SU-DHL-6 (cell line): ENCODE measurements around the gene IPPK.

Experiments used
- H2AFZ ChIP-seq: fragments of 200-600 bp; sonication (generic); 2 replicates; pipeline ENCODE4 v1.6.1; 2014; ENCODE audit warnings: low read depth, mild to moderate bottlenecking, moderate library complexity, mixed read lengths, antibody characterized with exemption, low read length; ENCODE audit not compliant: severe bottlenecking
- H3F3A ChIP-seq: fragments of 200-600 bp; shearing (Covaris generic); 2 replicates; pipeline ENCODE4 v1.6.0; 2016; ENCODE audit warnings: antibody characterized with exemption, mild to moderate bottlenecking; ENCODE audit not compliant: insufficient read depth
- H3K27ac ChIP-seq: fragments of 200-600 bp; sonication (generic); 2 replicates; pipeline ENCODE4 v1.5.1; 2016; ENCODE audit warnings: low read depth, mild to moderate bottlenecking, low read length, moderate library complexity, mixed read lengths
- H3K27me3 ChIP-seq: fragments of 200-600 bp; sonication (generic), shearing (Covaris generic); 2 replicates; pipeline ENCODE4 v1.6.0; 2014; ENCODE audit warnings: mild to moderate bottlenecking, low read length
- H3K36me3 ChIP-seq: fragments of 200-600 bp; sonication (generic); 2 replicates; pipeline ENCODE4 v1.6.1; 2014; ENCODE audit warnings: mild to moderate bottlenecking, low read length, mixed read lengths
- H3K4me2 ChIP-seq: fragments of 300-600, 200-600 bp; shearing (Covaris generic), sonication (generic); 2 replicates; pipeline ENCODE4 v1.6.0; 2014; ENCODE audit warnings: low read length, low read depth, mild to moderate bottlenecking; ENCODE audit not compliant: poor library complexity, severe bottlenecking
- H3K4me3 ChIP-seq: fragments of 200-600 bp; sonication (generic); 2 replicates; pipeline ENCODE4 v1.5.1; 2014; ENCODE audit warnings: antibody characterized with exemption, low read length, mild to moderate bottlenecking, mixed read lengths; ENCODE audit not compliant: insufficient read depth, poor library complexity, severe bottlenecking
- H3K79me2 ChIP-seq: fragments of 200-600 bp; sonication (generic); 2 replicates; pipeline ENCODE4 v1.6.1; 2014; ENCODE audit warnings: mild to moderate bottlenecking, low read length, moderate library complexity; ENCODE audit not compliant: insufficient read depth
- H3K9ac ChIP-seq: fragments of 200-600 bp; sonication (generic); 2 replicates; pipeline ENCODE4 v1.7.0; 2014; ENCODE audit warnings: mild to moderate bottlenecking, low read length
- H3K9me2 ChIP-seq: fragments of 200-600 bp; sonication (generic); replicated peaks from 2 replicates; pipeline ENCODE4 v1.6.1; 2014; ENCODE audit warnings: low read length; ENCODE audit not compliant: insufficient read depth
- H3K9me3 ChIP-seq: fragments of 200-600 bp; sonication (generic); 2 replicates; pipeline ENCODE4 v1.6.1; 2014; ENCODE audit warnings: low read length, mixed read lengths; ENCODE audit not compliant: insufficient read depth
- H4K20me1 ChIP-seq: fragments of 200-600 bp; sonication (generic); 2 replicates; pipeline ENCODE4 v1.6.1; 2014; ENCODE audit warnings: low read depth, mild to moderate bottlenecking, antibody characterized with exemption, low read length, moderate library complexity, mixed read lengths
- EZH2phosphoT487 ChIP-seq: fragments of 200-600 bp; sonication (generic), shearing (Covaris generic); conservative IDR thresholded peaks from 2 replicates; pipeline ENCODE4 v1.6.1; 2018; ENCODE audit warnings: mild to moderate bottlenecking, antibody characterized with exemption, low read length, moderate library complexity, mixed read lengths
- TF ChIP-seq, protein P1 (sequence below): fragments of 200-600 bp; sonication (generic); IDR thresholded peaks from one replicate; pipeline ENCODE4 v1.5.1; 2017; ENCODE audit warnings: antibody characterized with exemption, mild to moderate bottlenecking, low read length, moderate library complexity; ENCODE audit not compliant: insufficient read depth, poor library complexity, severe bottlenecking

Gene IPPK

DNA sequence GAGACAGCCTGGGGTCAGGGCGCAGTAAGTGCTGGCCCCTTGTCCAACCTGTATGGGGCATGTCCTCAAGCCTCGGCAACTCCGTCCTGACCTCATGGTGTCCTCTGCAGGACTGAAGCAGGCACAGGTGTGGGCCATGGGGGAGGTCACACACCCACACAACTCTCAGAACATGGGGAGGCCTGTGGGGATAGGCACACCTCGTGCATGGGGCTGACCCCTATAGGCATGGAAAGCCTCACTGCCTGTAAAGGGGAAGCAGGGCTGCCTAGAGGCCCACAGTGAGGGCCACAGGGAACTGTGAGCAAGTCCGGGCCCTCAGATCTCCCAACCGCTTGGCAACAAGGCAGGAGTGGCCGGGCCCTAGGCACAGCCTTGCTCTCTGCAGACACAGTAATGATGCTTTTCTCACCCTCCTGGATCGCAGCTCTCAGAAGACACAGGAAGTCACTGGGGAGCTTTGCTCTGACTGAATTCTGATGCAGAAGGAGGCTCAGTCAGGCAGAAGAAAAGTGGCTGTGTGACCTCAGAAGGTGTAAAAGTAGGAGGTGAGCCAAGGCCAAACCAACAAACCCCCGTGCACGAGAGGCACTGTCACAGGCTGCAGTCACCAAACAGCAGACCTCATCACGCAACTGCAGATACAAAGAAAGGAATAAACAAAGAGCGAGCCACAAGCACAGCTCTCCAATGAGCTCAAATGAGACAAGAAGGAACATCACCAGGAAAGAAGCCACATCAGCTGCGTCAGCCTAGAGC lies 5.4 kb downstream of the IPPK start:
- Histone ChIP-seq H3K4me2 (no peak overlapping the region), H3K4me3 (no peak overlapping the region), H4K20me1 (no peaks in the 10 kb centered on the region; the same call in 1 of the 2 replicates), H2AFZ (no peak overlapping the region), H3K9me3 (no peaks in the 10 kb centered on the region), H3K27me3 (no peaks in the 10 kb centered on the region), H3K79me2 (peaks cover 94% of the 10 kb centered on the region), H3F3A (no peaks in the 10 kb centered on the region), H3K9ac (no peak overlapping the region), H3K36me3 (no peaks in the 10 kb centered on the region), H3K27ac (no peak overlapping the region), H3K9me2 (no peaks in the 10 kb centered on the region)
- TF ChIP-seq EZH2phosphoT487, result no peak
- TF ChIP-seq, protein P1, sequence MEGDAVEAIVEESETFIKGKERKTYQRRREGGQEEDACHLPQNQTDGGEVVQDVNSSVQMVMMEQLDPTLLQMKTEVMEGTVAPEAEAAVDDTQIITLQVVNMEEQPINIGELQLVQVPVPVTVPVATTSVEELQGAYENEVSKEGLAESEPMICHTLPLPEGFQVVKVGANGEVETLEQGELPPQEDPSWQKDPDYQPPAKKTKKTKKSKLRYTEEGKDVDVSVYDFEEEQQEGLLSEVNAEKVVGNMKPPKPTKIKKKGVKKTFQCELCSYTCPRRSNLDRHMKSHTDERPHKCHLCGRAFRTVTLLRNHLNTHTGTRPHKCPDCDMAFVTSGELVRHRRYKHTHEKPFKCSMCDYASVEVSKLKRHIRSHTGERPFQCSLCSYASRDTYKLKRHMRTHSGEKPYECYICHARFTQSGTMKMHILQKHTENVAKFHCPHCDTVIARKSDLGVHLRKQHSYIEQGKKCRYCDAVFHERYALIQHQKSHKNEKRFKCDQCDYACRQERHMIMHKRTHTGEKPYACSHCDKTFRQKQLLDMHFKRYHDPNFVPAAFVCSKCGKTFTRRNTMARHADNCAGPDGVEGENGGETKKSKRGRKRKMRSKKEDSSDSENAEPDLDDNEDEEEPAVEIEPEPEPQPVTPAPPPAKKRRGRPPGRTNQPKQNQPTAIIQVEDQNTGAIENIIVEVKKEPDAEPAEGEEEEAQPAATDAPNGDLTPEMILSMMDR, result no peak

DNA sequence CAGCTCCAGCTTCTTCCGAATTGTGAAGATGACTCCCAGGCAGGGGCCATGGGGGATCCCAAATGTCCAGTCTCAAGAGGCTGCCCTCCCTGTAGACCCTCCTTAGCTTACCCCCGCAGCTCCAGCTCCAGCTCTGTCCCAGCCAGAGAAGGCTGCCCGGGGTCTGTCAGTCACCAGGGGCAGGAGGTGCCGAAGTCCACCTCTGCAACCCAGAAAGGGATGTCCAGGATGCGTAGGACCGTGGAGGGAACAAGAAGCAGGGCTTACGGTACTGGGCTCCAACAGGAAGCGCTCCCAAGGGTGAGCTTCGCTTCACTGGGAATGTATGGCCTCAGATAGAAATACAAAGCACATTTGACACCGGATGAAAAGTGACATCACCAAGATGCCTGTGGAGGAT lies 6.0 kb downstream of the IPPK start:
- H2AFZ ChIP-seq, result no peak overlapping the region
- no peaks in the 10 kb centered on the region for H3K9me2 ChIP-seq
- no peak overlapping the region for H3K4me2 ChIP-seq
- no peak overlapping the region for H3K27ac ChIP-seq
- no peaks in the 10 kb centered on the region for H3K9me3 ChIP-seq
- H3K4me3 ChIP-seq, result no peak overlapping the region
- H3K79me2 ChIP-seq, result peaks cover 93% of the 10 kb centered on the region
- no peak overlapping the region for H3K9ac ChIP-seq
- no peaks in the 10 kb centered on the region; the same call in 1 of the 2 replicates for H4K20me1 ChIP-seq
- no peaks in the 10 kb centered on the region for H3K36me3 ChIP-seq
- H3K27me3 ChIP-seq, result no peaks in the 10 kb centered on the region
- H3F3A ChIP-seq, result no peaks in the 10 kb centered on the region
- TF ChIP-seq, protein P1, result no peak
- TF ChIP-seq EZH2phosphoT487, result no peak

DNA sequence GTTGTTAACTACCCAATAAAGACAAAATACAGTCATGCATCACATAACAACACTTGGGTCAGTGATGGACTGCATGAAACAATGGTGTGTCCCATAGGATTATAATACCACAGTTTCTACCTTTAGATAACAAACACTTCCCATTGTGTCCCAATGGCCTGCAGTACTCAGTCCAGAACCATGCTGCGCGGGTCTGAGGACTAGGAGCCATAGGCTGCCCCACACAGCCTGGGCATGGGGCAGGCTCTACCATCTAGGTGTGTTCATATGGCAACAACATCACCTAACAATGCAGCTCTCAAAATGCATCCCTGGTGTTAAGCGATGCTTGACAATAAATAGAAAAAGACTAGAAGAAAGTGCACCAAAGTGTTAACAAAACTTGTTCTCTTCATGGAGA lies 6.8 kb downstream of the IPPK start:
- no peaks in the 10 kb centered on the region for H3K27me3 ChIP-seq
- no peak overlapping the region for H3K4me2 ChIP-seq
- H3K9ac ChIP-seq, result no peak overlapping the region
- no peaks in the 10 kb centered on the region; the same call in 1 of the 2 replicates for H4K20me1 ChIP-seq
- TF ChIP-seq, protein P1, result no peak
- no peak for TF ChIP-seq EZH2phosphoT487
- H3K4me3 ChIP-seq, result no peak overlapping the region
- H3K36me3 ChIP-seq, result no peaks in the 10 kb centered on the region
- peaks cover 92% of the 10 kb centered on the region for H3K79me2 ChIP-seq
- H3K27ac ChIP-seq, result no peak overlapping the region
- no peaks in the 10 kb centered on the region for H3F3A ChIP-seq
- H3K9me2 ChIP-seq, result no peaks in the 10 kb centered on the region
- no peak overlapping the region for H2AFZ ChIP-seq
- H3K9me3 ChIP-seq, result no peaks in the 10 kb centered on the region
